ENCODE results near the gene KCNN4.

DNA sequence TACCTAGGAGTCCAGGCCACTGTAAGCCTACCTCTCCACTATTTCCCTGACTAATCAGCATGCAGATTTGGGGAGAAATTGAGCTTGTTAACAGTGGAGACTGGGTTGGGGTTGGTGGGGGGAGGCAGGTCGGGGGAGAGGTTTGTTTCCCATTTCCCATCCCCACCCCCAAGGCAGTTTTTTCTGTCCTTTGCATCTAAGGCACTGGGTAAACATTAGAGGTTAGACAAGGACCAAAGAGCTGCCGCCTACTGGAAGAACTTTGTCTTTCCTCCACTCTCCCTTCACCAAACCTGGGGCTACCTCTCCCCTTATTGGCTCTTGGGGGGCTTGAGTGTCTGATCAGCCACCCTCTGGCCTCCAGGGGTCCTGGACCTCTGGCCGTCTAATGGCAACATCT lies 953 bp downstream of the KCNN4 start:
- TF ChIP-seq, protein P1, sequence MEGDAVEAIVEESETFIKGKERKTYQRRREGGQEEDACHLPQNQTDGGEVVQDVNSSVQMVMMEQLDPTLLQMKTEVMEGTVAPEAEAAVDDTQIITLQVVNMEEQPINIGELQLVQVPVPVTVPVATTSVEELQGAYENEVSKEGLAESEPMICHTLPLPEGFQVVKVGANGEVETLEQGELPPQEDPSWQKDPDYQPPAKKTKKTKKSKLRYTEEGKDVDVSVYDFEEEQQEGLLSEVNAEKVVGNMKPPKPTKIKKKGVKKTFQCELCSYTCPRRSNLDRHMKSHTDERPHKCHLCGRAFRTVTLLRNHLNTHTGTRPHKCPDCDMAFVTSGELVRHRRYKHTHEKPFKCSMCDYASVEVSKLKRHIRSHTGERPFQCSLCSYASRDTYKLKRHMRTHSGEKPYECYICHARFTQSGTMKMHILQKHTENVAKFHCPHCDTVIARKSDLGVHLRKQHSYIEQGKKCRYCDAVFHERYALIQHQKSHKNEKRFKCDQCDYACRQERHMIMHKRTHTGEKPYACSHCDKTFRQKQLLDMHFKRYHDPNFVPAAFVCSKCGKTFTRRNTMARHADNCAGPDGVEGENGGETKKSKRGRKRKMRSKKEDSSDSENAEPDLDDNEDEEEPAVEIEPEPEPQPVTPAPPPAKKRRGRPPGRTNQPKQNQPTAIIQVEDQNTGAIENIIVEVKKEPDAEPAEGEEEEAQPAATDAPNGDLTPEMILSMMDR (IDR thresholded peaks at IDR 0.05 in 4 of 5, conservative IDR thresholded peaks at IDR 0.05 in 1 of 5), result no peak
- TF ChIP-seq POLR2A (IDR thresholded peaks at IDR 0.05), result no peak

Data from gastrocnemius medialis (tissue), 4 donors.